ENCODE results near the gene NIP7. TPM values are rescaled to one million over a fixed set of nuclear protein-coding genes. Genes with fewer than 3 reads are reported as not detected.

Gene NIP7
- total and polyA plus RNA-seq, 2 donors from 2014 or later: 9.9 to 20.2 TPM

GRCh38 chr16:69376393-69377059, 37.0 kb downstream of the NIP7 start:
- Histone ChIP-seq H3K27me3 (ENCODE audit: control insufficient read depth, insufficient read depth, low read length) (no peaks in the 10 kb centered on the region), H3K36me3 (ENCODE audit: control insufficient read depth in 2 of 3, insufficient read depth in 3 of 3, low read length in 3 of 3) (peaks cover 2 to 23% (median 11%) of the 10 kb centered on the region in 3 donors), H3K9me3 (ENCODE audit: control insufficient read depth in 2 of 3, insufficient read depth in 1 of 3, low read length in 3 of 3) (no peaks in the 10 kb centered on the region), H3K9ac (ENCODE audit: low read length in 3 of 3) (no peak overlapping the region), H3K27ac (ENCODE audit: low read depth in 2 of 2, low read length in 2 of 2) (no peak overlapping the region), H3K4me3 (ENCODE audit: low read length in 3 of 3) (no peak overlapping the region), H3K4me1 (ENCODE audit: control insufficient read depth in 2 of 3, insufficient read depth in 2 of 3, low read depth in 1 of 3, low read length in 3 of 3) (no peaks in the 10 kb centered on the region)
- TF ChIP-seq CTCF (IDR thresholded peaks at IDR 0.05; ENCODE audit: borderline replicate concordance, extremely low read depth, insufficient read depth): no peak
- intact Hi-C loops (cut with DNase I): no loop called here
- DNase-seq (no peak), FAIRE-seq (no peak)

- intact Hi-C loops (cut with DNase I): no loop called here
- FAIRE-seq (no peak), DNase-seq (no peak)
- Histone ChIP-seq H3K4me1 (ENCODE audit: control insufficient read depth in 2 of 3, insufficient read depth in 2 of 3, low read depth in 1 of 3, low read length in 3 of 3) (no peaks in the 10 kb centered on the region), H3K36me3 (ENCODE audit: control insufficient read depth in 2 of 3, insufficient read depth in 3 of 3, low read length in 3 of 3) (peaks cover 2 to 29% (median 14%) of the 10 kb centered on the region in 3 donors), H3K9ac (ENCODE audit: low read length in 3 of 3) (no peak overlapping the region), H3K27ac (ENCODE audit: low read depth in 2 of 2, low read length in 2 of 2) (no peak overlapping the region), H3K4me3 (ENCODE audit: low read length in 3 of 3) (no peak overlapping the region), H3K27me3 (ENCODE audit: control insufficient read depth, insufficient read depth, low read length) (no peaks in the 10 kb centered on the region), H3K9me3 (ENCODE audit: control insufficient read depth in 2 of 3, insufficient read depth in 1 of 3, low read length in 3 of 3) (no peaks in the 10 kb centered on the region)
- no peak for TF ChIP-seq CTCF (IDR thresholded peaks at IDR 0.05; ENCODE audit: borderline replicate concordance, extremely low read depth, insufficient read depth)
Measured at GRCh38 chr16:69378036-69378435, 38.5 kb downstream of the NIP7 start.

GRCh38 chr16:69378760-69379159, 39.2 kb downstream of the NIP7 start:
- H3K36me3 ChIP-seq (ENCODE audit: control insufficient read depth in 2 of 3, insufficient read depth in 3 of 3, low read length in 3 of 3): peaks cover 2 to 29% (median 14%) of the 10 kb centered on the region in 3 donors
- FAIRE-seq (no peak), DNase-seq (no peak)
- intact Hi-C loops (cut with DNase I): no loop called here
- H3K9me3 ChIP-seq (ENCODE audit: control insufficient read depth in 2 of 3, insufficient read depth in 1 of 3, low read length in 3 of 3): no peaks in the 10 kb centered on the region
- H3K4me1 ChIP-seq (ENCODE audit: control insufficient read depth in 2 of 3, insufficient read depth in 2 of 3, low read depth in 1 of 3, low read length in 3 of 3): no peaks in the 10 kb centered on the region
- no peak overlapping the region for H3K4me3 ChIP-seq (ENCODE audit: low read length in 3 of 3)
- H3K27me3 ChIP-seq (ENCODE audit: control insufficient read depth, insufficient read depth, low read length): no peaks in the 10 kb centered on the region
- no peak overlapping the region for H3K9ac ChIP-seq (ENCODE audit: low read length in 3 of 3)
- no peak for TF ChIP-seq CTCF (IDR thresholded peaks at IDR 0.05; ENCODE audit: borderline replicate concordance, extremely low read depth, insufficient read depth)
- no peak overlapping the region for H3K27ac ChIP-seq (ENCODE audit: low read depth in 2 of 2, low read length in 2 of 2)
